GM19099 (cell line): ENCODE measurements around the gene PLPPR2.
A peak's percentile ranks its signal among the peaks of the same experiment; 100 is the strongest.

Experiments used
- POLR2A ChIP-seq: IDR thresholded peaks from 3 replicates; pipeline ENCODE4 v1.6.1; 2011; ENCODE audit warnings: low read depth; ENCODE audit not compliant: insufficient read length; ENCODE audit errors: extremely low read depth

The PLPPR2 gene

GRCh38 chr19:11361771-11362731 is 6.8 kb downstream of the PLPPR2 start:
- TF ChIP-seq POLR2A = no peak

DNA sequence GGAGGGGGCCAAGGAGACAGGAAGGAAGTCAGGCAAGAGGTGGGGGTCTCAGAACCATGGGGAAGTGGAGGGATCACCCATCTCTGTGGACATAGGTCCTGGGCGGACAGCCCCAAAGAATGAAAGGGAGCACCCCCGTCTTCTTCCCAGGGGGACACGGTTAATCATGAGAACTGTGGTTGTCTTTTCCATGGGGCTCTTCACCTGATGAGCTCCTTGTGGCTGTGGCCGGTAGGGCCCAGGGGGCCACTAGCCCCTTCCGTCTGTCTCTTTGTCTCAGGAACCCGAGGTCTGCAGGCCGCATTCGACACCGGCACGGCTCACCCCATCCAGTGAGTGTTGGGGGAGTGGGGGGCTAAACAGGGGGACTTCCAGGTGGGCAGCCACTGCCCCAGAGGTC is 8.6 kb downstream of the PLPPR2 start:
- TF ChIP-seq POLR2A = no peak

DNA sequence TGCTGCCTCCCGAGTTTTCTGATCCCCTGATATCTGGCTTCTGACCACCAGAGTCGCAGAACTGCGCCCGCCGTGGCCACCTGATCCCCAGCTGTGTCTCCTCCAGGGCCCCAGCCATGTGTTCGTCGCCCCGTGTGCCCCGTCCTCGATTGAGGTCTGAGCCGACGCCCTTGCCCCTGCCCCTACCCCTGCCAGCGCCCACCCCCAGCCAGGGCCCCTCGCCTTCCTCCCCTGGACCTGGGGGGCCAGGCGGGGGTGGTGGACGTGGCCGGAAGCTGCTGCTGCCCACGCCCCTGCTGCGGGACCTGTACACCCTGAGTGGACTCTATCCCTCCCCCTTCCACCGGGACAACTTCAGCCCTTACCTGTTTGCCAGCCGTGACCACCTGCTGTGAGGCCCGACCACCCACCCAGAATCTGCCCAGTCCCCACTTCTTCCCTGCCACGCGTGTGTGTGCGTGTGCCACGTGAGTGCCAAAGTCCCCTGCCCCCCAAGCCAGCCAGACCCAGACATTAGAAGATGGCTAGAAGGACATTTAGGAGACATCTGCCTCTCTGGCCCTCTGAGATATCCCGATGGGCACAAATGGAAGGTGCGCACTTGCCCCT is 9.2 kb downstream of the PLPPR2 start:
- no peak for TF ChIP-seq POLR2A

GRCh38 chr19:11364935-11365334 is 9.7 kb downstream of the PLPPR2 start:
- TF ChIP-seq POLR2A = no peak

- no peak for TF ChIP-seq POLR2A
These were observed 10.4 kb downstream of the PLPPR2 start for GRCh38 chr19:11365557-11366117.

DNA sequence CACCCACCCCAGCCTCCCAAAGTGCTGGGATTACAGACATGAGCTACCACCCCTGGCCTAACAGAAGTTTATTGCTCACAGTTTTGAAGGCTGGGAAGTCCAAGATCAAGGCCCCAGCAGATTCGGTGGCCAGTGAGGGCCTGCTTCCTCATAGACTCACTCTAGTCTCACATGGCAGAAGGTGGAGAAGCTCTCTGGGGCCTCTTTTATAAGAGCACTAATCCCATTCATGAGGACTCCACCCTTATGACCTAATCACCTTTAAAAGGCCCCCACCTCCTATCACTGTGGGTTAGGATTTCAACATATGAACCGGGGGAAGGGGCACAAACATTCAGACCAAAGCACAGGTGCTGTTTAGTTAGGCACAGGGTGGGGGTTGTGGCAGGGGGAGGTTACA is 12.3 kb downstream of the PLPPR2 start:
- TF ChIP-seq POLR2A = no peak

DNA sequence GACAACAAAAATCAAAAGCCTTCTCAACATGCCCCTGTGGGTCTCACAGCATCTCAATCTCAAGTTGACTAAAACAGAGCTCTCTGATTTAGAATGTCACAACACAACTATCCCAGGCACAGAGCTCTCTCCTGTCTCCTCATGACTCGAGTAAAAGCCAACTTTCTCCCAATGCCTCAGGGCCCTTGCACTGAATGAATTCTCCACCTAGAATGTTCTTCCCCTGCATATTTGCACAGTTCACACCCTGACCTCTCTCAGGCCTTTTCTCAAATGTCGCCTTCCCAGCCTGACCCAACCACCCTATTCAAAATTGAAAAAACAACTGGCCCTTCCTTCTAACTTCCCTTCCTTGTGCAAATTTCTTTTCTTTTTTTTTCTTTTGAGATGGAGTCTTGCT is 15.5 kb downstream of the PLPPR2 start:
- TF ChIP-seq POLR2A = no peak

DNA sequence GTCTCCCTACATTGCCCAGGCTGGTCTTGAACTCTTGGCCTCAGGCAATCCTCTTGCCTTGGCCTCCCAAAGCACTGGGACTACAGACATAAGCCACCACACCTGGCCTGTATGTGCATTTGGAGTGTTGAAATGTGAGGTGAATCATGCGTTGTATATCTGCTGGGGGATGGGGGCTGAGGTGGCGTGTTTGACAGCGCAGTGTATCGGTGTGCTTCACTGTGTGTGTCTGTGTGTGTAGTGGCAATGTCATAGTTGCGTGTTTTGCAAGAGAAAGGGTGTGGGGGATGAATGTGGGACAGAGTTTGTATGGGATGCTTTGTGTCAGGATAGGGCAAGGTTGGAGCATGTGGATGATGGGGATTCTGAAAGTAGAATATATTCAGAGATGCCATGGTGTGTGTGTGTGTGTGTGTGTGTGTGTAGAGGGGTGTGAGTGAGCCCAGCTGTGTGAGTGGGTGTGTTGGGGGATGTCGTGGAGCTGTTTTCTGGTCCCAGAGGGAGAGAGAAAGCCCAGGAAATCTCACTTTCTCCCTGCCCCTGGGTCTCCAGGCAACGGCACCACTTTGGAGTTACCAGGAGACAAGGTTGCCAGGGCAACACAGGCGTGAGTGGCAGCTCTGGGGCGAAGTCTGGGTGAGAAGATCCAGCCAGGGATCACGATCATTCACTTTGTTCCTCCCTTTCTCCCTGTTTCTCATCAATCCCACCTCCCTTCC is 18.1 kb downstream of the PLPPR2 start:
- TF ChIP-seq POLR2A = no peak

DNA sequence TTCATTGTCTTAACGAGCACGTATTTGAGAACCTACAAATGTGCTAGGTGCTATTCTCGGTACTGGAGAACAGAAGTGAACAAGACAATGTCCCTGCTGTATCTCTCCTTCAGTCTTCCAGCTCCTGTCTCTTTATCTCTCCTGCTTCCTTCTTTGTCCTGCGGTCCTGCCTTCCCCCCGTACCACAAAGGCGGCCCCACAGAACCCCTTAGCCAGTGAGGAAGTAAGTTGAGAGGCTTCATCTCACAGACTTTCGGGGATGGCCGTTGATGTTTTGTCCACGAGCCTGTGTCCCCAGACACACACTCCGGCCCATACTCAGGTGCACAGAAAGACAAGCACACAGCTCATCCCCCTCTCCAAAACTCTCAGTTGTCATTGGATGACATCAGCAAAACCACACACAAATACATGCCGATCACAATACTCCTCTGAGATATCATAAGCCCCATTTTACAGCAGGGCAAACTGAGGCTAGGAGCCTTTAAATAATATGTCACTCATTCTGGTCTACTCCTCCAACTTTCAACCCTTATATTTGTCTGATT is 18.7 kb downstream of the PLPPR2 start:
- TF ChIP-seq POLR2A = no peak

- TF ChIP-seq POLR2A = peak; percentile 84
These were observed 19.4 kb downstream of the PLPPR2 start, which contains the start of gene SWSAP1 for GRCh38 chr19:11374433-11375142. Gene SWSAP1 (plus strand): TSS chr19:11374666. CDS start chr19:11374681, 15 bp downstream.

GRCh38 chr19:11375143-11375948 is 20.1 kb downstream of the PLPPR2 start:
- peak; percentile 63 for TF ChIP-seq POLR2A

DNA sequence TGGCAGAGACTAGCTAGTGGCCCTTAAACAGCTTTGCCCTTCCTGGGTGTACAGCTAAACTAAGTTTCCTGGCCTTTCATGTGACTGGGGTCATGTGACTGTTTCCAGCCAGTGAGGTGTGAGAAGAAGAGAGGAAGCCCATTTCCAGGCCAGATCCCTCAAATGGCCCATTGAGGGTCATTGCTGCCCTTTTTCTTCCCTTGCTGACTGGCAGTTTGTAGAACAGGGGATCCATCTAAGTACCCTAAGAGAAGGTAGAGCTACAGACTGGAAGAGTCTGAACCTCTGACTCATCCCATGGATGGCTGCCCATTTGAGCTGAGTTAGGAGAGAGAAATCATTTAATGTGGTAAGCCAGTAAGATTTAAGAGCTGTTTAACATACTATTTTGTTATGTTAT is 22.0 kb downstream of the PLPPR2 start:
- TF ChIP-seq POLR2A = no peak

DNA sequence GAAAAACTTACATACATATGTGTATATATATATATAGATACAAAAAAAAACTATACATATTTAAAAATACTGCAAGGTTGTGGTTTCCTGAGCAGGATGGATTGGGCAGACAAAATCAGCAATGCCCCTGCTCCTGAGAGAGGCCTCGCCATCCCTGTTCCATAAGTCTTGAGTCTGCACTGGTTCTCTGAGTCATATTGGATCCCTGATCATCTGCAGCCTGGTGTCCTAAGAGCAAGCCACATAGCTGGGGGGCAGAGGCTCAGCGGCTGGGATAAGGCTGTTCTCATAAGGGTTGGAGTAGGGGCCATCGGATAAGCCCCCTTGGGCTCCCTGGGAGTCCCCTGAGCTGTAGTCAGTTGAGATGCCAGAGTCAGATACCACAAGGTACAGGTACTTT is 22.5 kb downstream of the PLPPR2 start:
- TF ChIP-seq POLR2A = no peak
